Panc1 (cell line): ENCODE results near the gene HDLBP. TPM values are rescaled to one million over a fixed set of nuclear protein-coding genes. Genes with fewer than 3 reads are reported as not detected.
A peak's percentile ranks its signal among the peaks of the same experiment; 100 is the strongest.

Source experiments
- ATAC-seq: fragments of 200-7000 bp; cut with Tn5 transposase; 2 replicates; pipeline ENCODE4 v1.9.1; 2020; ENCODE audit warnings: mild to moderate bottlenecking, moderate library complexity
- BruUV-seq: library from RNA; stranded (reverse); fragments of 400-500 nt; replicated peaks from 2 replicates; lab custom pipeline; 2021; lab: Mats Ljungman, UMichigan
- CTCF ChIA-PET: fragments of 300-600 bp; sonication (Branson Sonifier 250); formaldehyde crosslinking; loops from one replicate; lab custom pipeline; 2022; ENCODE audit warnings: antibody characterized with exemption; lab: Charles Lee
- POLR2A ChIA-PET: fragments of 300-600 bp; sonication (Branson Sonifier 250); formaldehyde crosslinking; loops from one replicate; lab custom pipeline; 2022; ENCODE audit warnings: antibody characterized with exemption; lab: Charles Lee
- DNase-seq: peaks from one replicate; pipeline ENCODE4 v3.0.0-alpha.2; 2010; ENCODE audit warnings: low read depth, low spot score
- H3K27ac ChIP-seq: 2 replicates; pipeline ENCODE4 v1.5.1; 2011; ENCODE audit warnings: mild to moderate bottlenecking, low read length, inconsistent platforms
- H3K27me3 ChIP-seq: fragments of 200-500 bp; sonication (Bioruptor generic); 2 replicates; pipeline ENCODE4 v1.6.0; 2014; ENCODE audit warnings: low read length, inconsistent platforms; ENCODE audit not compliant: control insufficient read depth, insufficient read depth
- H3K36me3 ChIP-seq: fragments of 200-500 bp; sonication (Bioruptor generic); 2 replicates; pipeline ENCODE4 v1.5.1; 2014; ENCODE audit warnings: inconsistent platforms, mild to moderate bottlenecking, low read length, moderate library complexity; ENCODE audit not compliant: control insufficient read depth, insufficient read depth
- H3K4me1 ChIP-seq: 2 replicates; pipeline ENCODE4 v1.5.1; 2011; ENCODE audit warnings: inconsistent platforms, mild to moderate bottlenecking, low read length, moderate library complexity; ENCODE audit not compliant: control insufficient read depth, insufficient read depth
- H3K4me3 ChIP-seq, 2 experiments: 2 replicates each; pipeline ENCODE4 v1.5.1; 2011 to 2012; ENCODE audit warnings: low read depth in 2 of 2, low read length in 2 of 2, mild to moderate bottlenecking in 2 of 2, inconsistent platforms in 1 of 2, moderate library complexity in 1 of 2
- H3K9me3 ChIP-seq: fragments of 200-500 bp; sonication (Bioruptor generic); 2 replicates; pipeline ENCODE4 v1.5.1; 2014; ENCODE audit warnings: low read depth, mild to moderate bottlenecking, inconsistent platforms, low read length, moderate library complexity; ENCODE audit not compliant: control insufficient read depth, insufficient read depth
- POLR2AphosphoS5 ChIP-seq: IDR thresholded peaks from 2 replicates; pipeline ENCODE4 v1.6.1; 2012; ENCODE audit warnings: mild to moderate bottlenecking, low read depth, low read length, moderate library complexity
- SIN3A ChIP-seq: IDR thresholded peaks from 2 replicates; pipeline ENCODE4 v1.6.1; 2012; ENCODE audit warnings: low read depth, mild to moderate bottlenecking, low read length, moderate library complexity, borderline replicate concordance; ENCODE audit not compliant: insufficient read depth
- TCF7L2 ChIP-seq: IDR thresholded peaks from 2 replicates; pipeline ENCODE4 v1.6.1; 2011; ENCODE audit warnings: mild to moderate bottlenecking, low read depth, low read length, inconsistent platforms
- in situ Hi-C: cut with HindIII; loops from 2 replicates; pipeline ENCODE4 v1.10.0; 2016; ENCODE audit warnings: low sequenced_read_pairs, low pct_unique_long_range_greater_than_20kb
- intact Hi-C: fragments of 100-400 bp; cut with micrococcal nuclease; formaldehyde crosslinking; loops from one replicate; pipeline ENCODE4 v1.10.0; 2022; ENCODE audit not compliant: unreplicated experiment
- total RNA-seq: library from RNA; stranded (reverse); gene quantifications from one replicate; pipeline ENCODE4 v1.2.1, GENCODE V29; 2021; ENCODE audit not compliant: unreplicated experiment
- TF ChIP-seq, protein P1 (sequence below): fragments of 450-650 bp; IDR thresholded peaks from 2 replicates; pipeline ENCODE4 v1.5.1; 2017; ENCODE audit warnings: mild to moderate bottlenecking
- TF ChIP-seq, protein P2 (sequence below), 2 experiments: IDR thresholded peaks; 2 replicates each; pipeline ENCODE4 v1.6.1; 2011 to 2012; ENCODE audit warnings: low read depth in 2 of 2, control low read depth in 1 of 2, low read length in 1 of 2, mild to moderate bottlenecking in 1 of 2, moderate library complexity in 1 of 2; ENCODE audit not compliant: insufficient read depth in 1 of 2

Gene HDLBP
- total RNA-seq, 1 experiment from 2014 or later: 656 TPM

DNA sequence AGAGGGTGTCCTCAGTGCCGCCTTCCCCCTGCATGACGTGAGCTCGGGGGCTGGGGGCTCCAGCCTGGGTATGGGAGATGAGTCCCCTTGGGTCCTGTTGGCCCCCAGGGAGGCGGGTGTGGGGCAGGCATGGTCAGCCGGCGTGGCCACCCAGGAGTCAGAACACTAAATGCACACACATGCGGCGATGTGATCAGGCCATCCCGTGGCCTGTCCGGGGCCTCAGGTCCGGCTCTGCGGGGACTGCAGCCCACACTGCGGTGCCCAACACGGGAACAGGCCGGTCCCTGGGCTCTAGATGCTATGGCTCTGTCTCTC is 113.2 kb downstream of the HDLBP start:
- intact Hi-C loops (no loop called here), in situ Hi-C loops (no loop called here)
- BruUV-seq: no TSS peak
- H3K4me3 ChIP-seq: no peak overlapping the region
- no peak for ATAC-seq
- CTCF ChIA-PET: no interaction called here
- H3K27ac ChIP-seq: no peak overlapping the region
- H3K9me3 ChIP-seq: no peaks in the 10 kb centered on the region
- POLR2A ChIA-PET: no interaction called here
- H3K4me1 ChIP-seq: no peaks in the 10 kb centered on the region
- TF ChIP-seq, protein P1, sequence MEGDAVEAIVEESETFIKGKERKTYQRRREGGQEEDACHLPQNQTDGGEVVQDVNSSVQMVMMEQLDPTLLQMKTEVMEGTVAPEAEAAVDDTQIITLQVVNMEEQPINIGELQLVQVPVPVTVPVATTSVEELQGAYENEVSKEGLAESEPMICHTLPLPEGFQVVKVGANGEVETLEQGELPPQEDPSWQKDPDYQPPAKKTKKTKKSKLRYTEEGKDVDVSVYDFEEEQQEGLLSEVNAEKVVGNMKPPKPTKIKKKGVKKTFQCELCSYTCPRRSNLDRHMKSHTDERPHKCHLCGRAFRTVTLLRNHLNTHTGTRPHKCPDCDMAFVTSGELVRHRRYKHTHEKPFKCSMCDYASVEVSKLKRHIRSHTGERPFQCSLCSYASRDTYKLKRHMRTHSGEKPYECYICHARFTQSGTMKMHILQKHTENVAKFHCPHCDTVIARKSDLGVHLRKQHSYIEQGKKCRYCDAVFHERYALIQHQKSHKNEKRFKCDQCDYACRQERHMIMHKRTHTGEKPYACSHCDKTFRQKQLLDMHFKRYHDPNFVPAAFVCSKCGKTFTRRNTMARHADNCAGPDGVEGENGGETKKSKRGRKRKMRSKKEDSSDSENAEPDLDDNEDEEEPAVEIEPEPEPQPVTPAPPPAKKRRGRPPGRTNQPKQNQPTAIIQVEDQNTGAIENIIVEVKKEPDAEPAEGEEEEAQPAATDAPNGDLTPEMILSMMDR: no peak
- TF ChIP-seq POLR2AphosphoS5 (no peak), SIN3A (no peak), TCF7L2 (no peak)
- TF ChIP-seq, protein P2, sequence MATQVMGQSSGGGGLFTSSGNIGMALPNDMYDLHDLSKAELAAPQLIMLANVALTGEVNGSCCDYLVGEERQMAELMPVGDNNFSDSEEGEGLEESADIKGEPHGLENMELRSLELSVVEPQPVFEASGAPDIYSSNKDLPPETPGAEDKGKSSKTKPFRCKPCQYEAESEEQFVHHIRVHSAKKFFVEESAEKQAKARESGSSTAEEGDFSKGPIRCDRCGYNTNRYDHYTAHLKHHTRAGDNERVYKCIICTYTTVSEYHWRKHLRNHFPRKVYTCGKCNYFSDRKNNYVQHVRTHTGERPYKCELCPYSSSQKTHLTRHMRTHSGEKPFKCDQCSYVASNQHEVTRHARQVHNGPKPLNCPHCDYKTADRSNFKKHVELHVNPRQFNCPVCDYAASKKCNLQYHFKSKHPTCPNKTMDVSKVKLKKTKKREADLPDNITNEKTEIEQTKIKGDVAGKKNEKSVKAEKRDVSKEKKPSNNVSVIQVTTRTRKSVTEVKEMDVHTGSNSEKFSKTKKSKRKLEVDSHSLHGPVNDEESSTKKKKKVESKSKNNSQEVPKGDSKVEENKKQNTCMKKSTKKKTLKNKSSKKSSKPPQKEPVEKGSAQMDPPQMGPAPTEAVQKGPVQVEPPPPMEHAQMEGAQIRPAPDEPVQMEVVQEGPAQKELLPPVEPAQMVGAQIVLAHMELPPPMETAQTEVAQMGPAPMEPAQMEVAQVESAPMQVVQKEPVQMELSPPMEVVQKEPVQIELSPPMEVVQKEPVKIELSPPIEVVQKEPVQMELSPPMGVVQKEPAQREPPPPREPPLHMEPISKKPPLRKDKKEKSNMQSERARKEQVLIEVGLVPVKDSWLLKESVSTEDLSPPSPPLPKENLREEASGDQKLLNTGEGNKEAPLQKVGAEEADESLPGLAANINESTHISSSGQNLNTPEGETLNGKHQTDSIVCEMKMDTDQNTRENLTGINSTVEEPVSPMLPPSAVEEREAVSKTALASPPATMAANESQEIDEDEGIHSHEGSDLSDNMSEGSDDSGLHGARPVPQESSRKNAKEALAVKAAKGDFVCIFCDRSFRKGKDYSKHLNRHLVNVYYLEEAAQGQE (IDR thresholded peaks at IDR 0.05; ENCODE audit: insufficient read depth in 1 of 2, low read depth in 2 of 2, low read length in 1 of 2): no peak
- no peaks in the 10 kb centered on the region for H3K27me3 ChIP-seq
- H3K36me3 ChIP-seq: no peaks in the 10 kb centered on the region
- DNase-seq: no peak

DNA sequence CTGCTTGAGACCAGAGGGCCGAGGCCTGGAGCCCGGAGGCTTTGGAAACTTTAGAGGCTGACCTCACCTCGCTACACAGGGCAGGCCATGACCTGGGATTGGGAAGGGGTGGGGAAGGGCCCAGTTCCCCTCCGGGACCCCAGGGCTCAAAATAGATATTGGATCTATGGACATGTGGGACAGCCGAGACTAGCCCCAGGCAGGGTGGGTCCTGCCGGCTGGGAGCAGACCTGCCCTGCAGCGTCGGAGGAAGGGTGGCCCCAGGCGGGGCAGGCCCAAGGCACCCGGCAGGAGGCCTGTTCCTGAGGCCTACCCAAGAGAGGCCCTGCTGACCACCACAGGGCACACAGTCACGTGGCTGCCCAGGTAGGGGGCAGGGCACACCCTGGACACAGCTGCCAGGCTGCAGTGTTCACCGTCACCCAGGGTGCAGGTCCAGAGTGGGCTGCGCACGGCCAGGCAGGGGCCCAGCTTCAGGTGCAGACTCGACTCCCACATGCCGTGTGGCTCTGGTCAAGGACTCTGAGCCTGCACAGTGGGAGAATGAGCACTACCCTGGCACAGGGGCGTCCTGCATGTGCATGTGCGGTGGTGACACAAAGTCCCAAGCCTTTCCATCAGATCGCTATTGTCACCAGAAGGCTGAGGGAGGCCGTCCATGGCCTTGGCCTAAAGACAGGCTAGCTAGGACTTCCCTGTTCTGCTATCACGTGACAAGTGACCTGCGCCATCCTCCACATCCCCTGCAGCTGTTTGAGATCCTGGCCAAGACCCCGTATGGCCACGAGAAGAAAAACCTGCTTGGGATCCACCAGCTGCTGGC is 113.8 kb downstream of the HDLBP start:
- TF ChIP-seq TCF7L2 (no peak), POLR2AphosphoS5 (no peak), SIN3A (no peak)
- TF ChIP-seq, protein P1: no peak
- TF ChIP-seq, protein P2 (IDR thresholded peaks at IDR 0.05; ENCODE audit: insufficient read depth in 1 of 2, low read depth in 2 of 2, low read length in 1 of 2): no peak
- ATAC-seq (peak; percentile 14; the same call in 1 of the 2 replicates), DNase-seq (no peak)
- Histone ChIP-seq H3K36me3 (no peaks in the 10 kb centered on the region), H3K9me3 (no peaks in the 10 kb centered on the region), H3K4me1 (no peaks in the 10 kb centered on the region), H3K27ac (no peak overlapping the region), H3K4me3 (no peak overlapping the region), H3K27me3 (no peaks in the 10 kb centered on the region)
- intact Hi-C loops (no loop called here), in situ Hi-C loops (no loop called here)
- no TSS peak for BruUV-seq
- ChIA-PET CTCF (no interaction called here), POLR2A (no interaction called here)
